NCI-H2081 treated with DMSO at 0.1 percent for 48 hours (cell line): ENCODE measurements around the gene ATMIN.
A peak's percentile ranks its signal among the peaks of the same experiment; 100 is the strongest.

Experiments used
- DNase-seq: peaks from one replicate; lab custom pipeline; 2025; lab: John Stamatoyannopoulos, UW

Gene ATMIN

GRCh38 chr16:81035398-81035974 lies at the start of gene ATMIN:
Gene ATMIN, plus strand, starts transcription at chr16:81035842. Its CDS starts 29 bp downstream, at chr16:81035871.
- DNase-seq: peak; percentile 46

GRCh38 chr16:80986557-80986956 lies 49.1 kb upstream of the ATMIN start:
- no peak for DNase-seq

- DNase-seq: no peak
Measured at GRCh38 chr16:80988756-80989155, 46.9 kb upstream of the ATMIN start.

GRCh38 chr16:80989801-80990200 lies 45.8 kb upstream of the ATMIN start:
- no peak for DNase-seq

- DNase-seq: no peak
Measured at GRCh38 chr16:80990577-80990976, 45.1 kb upstream of the ATMIN start.

- DNase-seq: no peak
Measured at GRCh38 chr16:80990978-80991377, 44.7 kb upstream of the ATMIN start.

GRCh38 chr16:80991792-80992430 lies 43.7 kb upstream of the ATMIN start:
- no peak for DNase-seq

- DNase-seq: no peak
Measured at GRCh38 chr16:80992676-80993293, 42.9 kb upstream of the ATMIN start.

GRCh38 chr16:80993307-80993706 lies 42.3 kb upstream of the ATMIN start:
- DNase-seq: no peak

GRCh38 chr16:80993834-80994233 lies 41.8 kb upstream of the ATMIN start:
- DNase-seq: no peak

- no peak for DNase-seq
Measured at GRCh38 chr16:80994451-80994850, 41.2 kb upstream of the ATMIN start.

- DNase-seq: peak; percentile 42
Measured at GRCh38 chr16:80996688-80997138, 38.9 kb upstream of the ATMIN start.

- DNase-seq: no peak
Measured at GRCh38 chr16:80997139-80997798, 38.4 kb upstream of the ATMIN start.

GRCh38 chr16:80997964-80998620 lies 37.5 kb upstream of the ATMIN start:
- DNase-seq: no peak

GRCh38 chr16:81000873-81001272 lies 34.8 kb upstream of the ATMIN start:
- no peak for DNase-seq

GRCh38 chr16:81001330-81001729 lies 34.3 kb upstream of the ATMIN start:
- DNase-seq: no peak

- DNase-seq: no peak
Measured at GRCh38 chr16:81003064-81003463, 32.6 kb upstream of the ATMIN start.

- no peak for DNase-seq
Measured at GRCh38 chr16:81003610-81004460, 31.8 kb upstream of the ATMIN start.

- no peak for DNase-seq
Measured at GRCh38 chr16:81004646-81005353, 30.8 kb upstream of the ATMIN start.

- no peak for DNase-seq
Measured at GRCh38 chr16:81005610-81006161, 30.0 kb upstream of the ATMIN start.
